Nephron (organoid): ENCODE data around the gene ARHGAP26.

Experiments
- H3K27ac Mint-ChIP-seq, 3 experiments: 2 replicates each; pipeline ENCODE4 v1.8.0; 2020; ENCODE audit warnings: mixed read lengths in 3 of 3, mild to moderate bottlenecking in 2 of 3, moderate library complexity in 1 of 3
- H3K27me3 Mint-ChIP-seq: 2 replicates; pipeline ENCODE4 v1.8.0; 2021; ENCODE audit warnings: low read depth, mild to moderate bottlenecking, moderate library complexity, mixed read lengths
- H3K36me3 Mint-ChIP-seq: 2 replicates; pipeline ENCODE4 v1.8.0; 2020; ENCODE audit warnings: low read depth, mixed read lengths
- H3K4me1 Mint-ChIP-seq: 2 replicates; pipeline ENCODE4 v1.8.0; 2020; ENCODE audit warnings: mixed read lengths
- H3K4me3 Mint-ChIP-seq, 3 experiments: 2 replicates each; pipeline ENCODE4 v1.8.0; 2020; ENCODE audit warnings: mild to moderate bottlenecking in 3 of 3, mixed read lengths in 3 of 3, moderate library complexity in 2 of 3
- H3K9me3 Mint-ChIP-seq: 2 replicates; pipeline ENCODE4 v1.8.0; 2020; ENCODE audit warnings: mixed read lengths
- CTCF ChIP-seq, 3 experiments: fragments of 200-600 bp; sonication (generic); IDR thresholded peaks; one replicate each; pipeline ENCODE4 v1.5.0; 2021; ENCODE audit warnings: antibody characterized with exemption in 3 of 3; ENCODE audit not compliant: unreplicated experiment in 3 of 3

ARHGAP26 gene, protein sequence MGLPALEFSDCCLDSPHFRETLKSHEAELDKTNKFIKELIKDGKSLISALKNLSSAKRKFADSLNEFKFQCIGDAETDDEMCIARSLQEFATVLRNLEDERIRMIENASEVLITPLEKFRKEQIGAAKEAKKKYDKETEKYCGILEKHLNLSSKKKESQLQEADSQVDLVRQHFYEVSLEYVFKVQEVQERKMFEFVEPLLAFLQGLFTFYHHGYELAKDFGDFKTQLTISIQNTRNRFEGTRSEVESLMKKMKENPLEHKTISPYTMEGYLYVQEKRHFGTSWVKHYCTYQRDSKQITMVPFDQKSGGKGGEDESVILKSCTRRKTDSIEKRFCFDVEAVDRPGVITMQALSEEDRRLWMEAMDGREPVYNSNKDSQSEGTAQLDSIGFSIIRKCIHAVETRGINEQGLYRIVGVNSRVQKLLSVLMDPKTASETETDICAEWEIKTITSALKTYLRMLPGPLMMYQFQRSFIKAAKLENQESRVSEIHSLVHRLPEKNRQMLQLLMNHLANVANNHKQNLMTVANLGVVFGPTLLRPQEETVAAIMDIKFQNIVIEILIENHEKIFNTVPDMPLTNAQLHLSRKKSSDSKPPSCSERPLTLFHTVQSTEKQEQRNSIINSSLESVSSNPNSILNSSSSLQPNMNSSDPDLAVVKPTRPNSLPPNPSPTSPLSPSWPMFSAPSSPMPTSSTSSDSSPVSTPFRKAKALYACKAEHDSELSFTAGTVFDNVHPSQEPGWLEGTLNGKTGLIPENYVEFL

DNA sequence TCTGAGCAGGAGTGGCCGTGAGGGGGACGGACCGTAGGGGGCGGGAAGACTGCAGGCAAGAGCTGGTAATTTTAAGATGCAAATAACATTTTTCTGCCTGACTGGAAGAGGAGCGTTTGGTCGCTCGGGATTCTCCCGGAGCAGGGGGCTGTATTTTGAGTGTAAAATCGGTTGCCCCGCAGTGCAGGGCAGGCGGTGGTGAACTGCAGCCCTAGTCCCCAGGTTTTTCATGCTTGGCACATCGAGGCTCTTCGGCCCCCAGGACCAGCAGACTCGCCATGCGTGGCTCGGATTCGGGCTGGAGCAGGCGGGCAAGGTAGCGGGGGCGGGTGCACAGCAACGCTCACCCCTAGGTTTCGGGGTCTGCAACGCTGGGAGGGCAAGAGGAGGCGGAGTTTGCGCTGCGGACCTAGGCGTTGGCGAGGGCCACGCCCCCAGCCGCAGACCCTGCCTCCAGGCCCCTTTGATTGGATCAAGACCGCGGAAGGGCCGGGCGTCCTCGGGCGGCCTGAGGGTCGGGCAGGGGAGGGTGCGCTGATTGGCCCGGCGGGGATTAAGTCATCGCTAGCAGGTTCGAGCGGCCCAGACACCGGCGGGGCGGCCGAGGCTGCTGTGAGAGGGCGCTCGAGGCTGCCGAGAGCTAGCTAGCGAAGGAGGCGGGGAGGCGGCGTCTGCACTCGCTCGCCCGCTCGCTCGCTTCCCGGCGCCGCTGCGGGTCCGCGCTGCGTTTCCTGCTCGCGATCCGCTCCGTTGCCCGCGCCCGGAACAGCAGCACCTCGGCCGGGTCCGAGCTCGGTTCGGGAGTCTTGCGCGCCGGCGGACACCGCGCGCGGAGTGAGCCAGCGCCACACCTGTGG is at the start of gene ARHGAP26:
Gene ARHGAP26, plus strand, starts transcription at position 585 of the 857 bp plus-strand sequence. CDS start 385 bp downstream, outside the sequence.
- H3K4me1 Mint-ChIP-seq, result peaks cover 12% of the 10 kb centered on the region
- H3K27me3 Mint-ChIP-seq, result peaks cover 42% of the 10 kb centered on the region
- H3K4me3 Mint-ChIP-seq, result peak within 1 kb of the TSS; percentile 93 to 99 (median 95)
- no peaks in the 10 kb centered on the region for H3K36me3 Mint-ChIP-seq
- H3K27ac Mint-ChIP-seq, result peak within 1 kb of the TSS; percentile 42 to 72 (median 68)
- TF ChIP-seq CTCF (IDR thresholded peaks at IDR 0.05; ENCODE audit: unreplicated experiment in 3 of 3), result peak in 1 of 3 experiments; percentile 22
- no peaks in the 10 kb centered on the region for H3K9me3 Mint-ChIP-seq

GRCh38 chr5:142720641-142721271 is 49.4 kb upstream of the ARHGAP26 start:
- TF ChIP-seq CTCF (IDR thresholded peaks at IDR 0.05; ENCODE audit: unreplicated experiment in 3 of 3), result no peak
- Mint-ChIP-seq H3K9me3 (no peaks in the 10 kb centered on the region), H3K4me1 (peaks cover 23% of the 10 kb centered on the region), H3K36me3 (no peaks in the 10 kb centered on the region), H3K27me3 (no peaks in the 10 kb centered on the region), H3K27ac (no peak overlapping the region), H3K4me3 (no peak overlapping the region)

GRCh38 chr5:142722146-142722545 is 48.0 kb upstream of the ARHGAP26 start:
- no peak for TF ChIP-seq CTCF (IDR thresholded peaks at IDR 0.05; ENCODE audit: unreplicated experiment in 3 of 3)
- H3K4me3 Mint-ChIP-seq, result no peak overlapping the region
- H3K36me3 Mint-ChIP-seq, result no peaks in the 10 kb centered on the region
- H3K9me3 Mint-ChIP-seq, result no peaks in the 10 kb centered on the region
- H3K4me1 Mint-ChIP-seq, result peaks cover 32% of the 10 kb centered on the region
- no peak overlapping the region for H3K27ac Mint-ChIP-seq
- no peaks in the 10 kb centered on the region for H3K27me3 Mint-ChIP-seq

DNA sequence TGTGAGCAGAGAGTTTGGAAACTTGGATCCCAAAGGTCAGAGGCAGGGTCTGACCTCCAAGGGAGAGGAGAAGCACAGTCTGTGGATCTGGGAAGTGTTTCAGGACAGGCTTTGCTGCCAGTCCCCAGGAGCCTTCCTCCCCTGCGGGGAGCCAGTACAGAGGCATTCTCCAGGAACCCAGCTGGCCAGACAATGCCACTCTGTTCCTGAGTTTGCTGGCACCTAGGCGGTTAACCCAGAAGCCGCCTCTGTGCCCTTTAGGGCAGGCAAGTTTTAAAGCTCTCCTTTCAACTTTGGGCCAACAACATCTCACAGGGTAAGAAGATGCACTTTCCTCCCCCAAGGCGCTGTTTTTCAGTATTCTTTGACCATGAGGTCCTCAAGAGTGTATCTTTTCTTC is 47.3 kb upstream of the ARHGAP26 start:
- no peaks in the 10 kb centered on the region for H3K9me3 Mint-ChIP-seq
- no peaks in the 10 kb centered on the region for H3K36me3 Mint-ChIP-seq
- H3K27me3 Mint-ChIP-seq, result no peaks in the 10 kb centered on the region
- no peak overlapping the region for H3K27ac Mint-ChIP-seq
- peaks cover 24% of the 10 kb centered on the region for H3K4me1 Mint-ChIP-seq
- TF ChIP-seq CTCF (IDR thresholded peaks at IDR 0.05; ENCODE audit: unreplicated experiment in 3 of 3), result no peak
- no peak overlapping the region for H3K4me3 Mint-ChIP-seq

DNA sequence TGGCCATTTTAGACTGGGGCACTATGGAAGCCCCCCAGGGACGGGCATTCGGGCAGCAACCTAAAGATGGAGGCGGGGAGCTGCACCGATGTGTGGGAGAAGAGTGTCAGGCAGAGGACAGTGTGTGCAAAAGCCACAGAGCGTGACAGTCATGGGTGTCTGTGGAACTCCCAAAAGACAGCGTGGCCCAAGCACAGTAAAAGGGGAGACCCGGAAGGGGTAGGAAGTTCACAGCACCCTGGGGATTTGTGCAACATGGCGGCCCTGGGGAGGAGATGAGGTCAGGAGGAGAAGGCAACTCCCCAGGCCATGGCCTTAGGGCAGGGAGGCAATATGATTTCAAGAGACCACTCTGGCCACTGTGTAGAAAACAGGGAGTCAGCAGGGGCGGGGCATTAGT is 45.4 kb upstream of the ARHGAP26 start:
- no peaks in the 10 kb centered on the region for H3K36me3 Mint-ChIP-seq
- no peaks in the 10 kb centered on the region for H3K9me3 Mint-ChIP-seq
- no peaks in the 10 kb centered on the region for H3K27me3 Mint-ChIP-seq
- H3K4me3 Mint-ChIP-seq, result no peak overlapping the region
- TF ChIP-seq CTCF (IDR thresholded peaks at IDR 0.05; ENCODE audit: unreplicated experiment in 3 of 3), result no peak
- peaks cover 13% of the 10 kb centered on the region for H3K4me1 Mint-ChIP-seq
- no peak overlapping the region for H3K27ac Mint-ChIP-seq
